COLO829 (cell line): ENCODE measurements around the gene PRPF6.
A peak's percentile ranks its signal among the peaks of the same experiment; 100 is the strongest.

Experiments
- DNase-seq: peaks from one replicate; pipeline ENCODE4 v3.0.0; 2012; ENCODE audit warnings: low spot score

The PRPF6 gene

DNA sequence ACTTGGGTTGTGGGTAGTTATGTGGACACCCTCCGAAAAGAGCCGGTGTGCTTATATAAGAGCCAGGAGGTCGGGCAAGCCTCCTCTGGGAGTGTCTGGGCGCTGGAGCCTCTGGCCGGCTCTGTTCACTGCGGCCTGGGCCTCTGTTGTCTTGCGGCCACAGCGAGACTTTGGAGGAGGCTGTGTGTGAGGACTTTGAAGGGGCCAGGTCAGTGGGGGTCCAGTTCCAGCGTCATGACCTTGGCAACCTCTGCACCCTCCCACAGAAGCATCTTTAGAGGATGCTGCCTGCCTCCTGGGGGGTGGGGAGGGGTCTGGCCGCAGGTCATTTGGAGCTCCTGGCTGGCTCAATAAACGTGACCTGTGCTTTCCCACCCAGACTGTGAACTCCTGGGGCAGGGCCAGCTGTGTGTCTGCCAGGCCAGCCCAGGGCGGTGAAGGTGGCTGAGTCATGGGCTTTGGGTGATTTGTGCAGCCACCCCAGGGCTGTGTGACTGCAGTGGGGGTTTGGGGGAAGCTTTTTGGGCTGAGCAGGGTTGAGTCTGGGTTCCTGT is 83.3 kb downstream of the PRPF6 start:
- no peak for DNase-seq

DNA sequence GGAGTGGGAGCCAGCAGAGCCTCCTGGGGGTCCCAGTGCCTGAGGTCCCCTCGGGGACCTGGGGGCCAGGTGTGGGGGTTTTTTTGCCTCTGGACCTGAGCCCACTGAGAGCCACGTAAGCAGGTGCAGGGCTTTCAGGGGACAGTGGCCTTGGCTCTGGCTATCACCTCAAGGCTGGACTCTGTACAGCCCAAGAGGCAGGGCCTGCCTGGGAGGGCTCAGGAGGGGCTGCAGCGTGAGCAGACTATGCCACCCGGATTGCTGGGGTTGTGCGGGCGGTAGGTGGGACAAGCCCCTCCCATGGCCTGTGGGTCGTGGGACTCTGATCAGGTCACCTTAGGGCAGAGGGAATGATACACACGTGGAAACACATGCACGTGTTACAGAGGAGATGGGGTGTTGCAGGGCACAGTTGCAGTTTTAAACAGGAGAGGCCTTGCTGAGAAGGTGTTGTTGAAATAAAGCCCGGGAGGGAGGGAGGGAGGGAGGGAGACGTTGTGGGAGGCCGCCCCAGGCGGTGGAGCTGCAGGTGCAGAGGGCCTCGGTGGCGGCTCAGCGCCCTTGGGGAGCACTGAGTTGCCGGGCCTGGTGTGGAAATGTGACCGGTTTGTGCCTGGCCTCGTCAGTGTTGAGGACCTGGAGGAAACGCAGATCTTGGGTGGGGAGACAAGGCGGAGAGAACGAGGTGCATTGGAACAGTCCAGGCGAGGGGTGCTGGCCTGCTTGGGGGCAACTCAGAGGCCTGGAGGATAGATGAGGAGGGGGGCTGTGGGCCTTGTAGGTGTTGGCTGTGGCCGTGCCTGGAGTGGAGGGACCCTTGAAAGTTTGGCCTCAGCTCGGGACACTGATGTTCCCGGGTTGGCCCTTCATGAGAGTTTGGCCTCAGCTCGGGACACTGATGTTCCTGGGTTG is 84.4 kb downstream of the PRPF6 start:
- no peak for DNase-seq

DNA sequence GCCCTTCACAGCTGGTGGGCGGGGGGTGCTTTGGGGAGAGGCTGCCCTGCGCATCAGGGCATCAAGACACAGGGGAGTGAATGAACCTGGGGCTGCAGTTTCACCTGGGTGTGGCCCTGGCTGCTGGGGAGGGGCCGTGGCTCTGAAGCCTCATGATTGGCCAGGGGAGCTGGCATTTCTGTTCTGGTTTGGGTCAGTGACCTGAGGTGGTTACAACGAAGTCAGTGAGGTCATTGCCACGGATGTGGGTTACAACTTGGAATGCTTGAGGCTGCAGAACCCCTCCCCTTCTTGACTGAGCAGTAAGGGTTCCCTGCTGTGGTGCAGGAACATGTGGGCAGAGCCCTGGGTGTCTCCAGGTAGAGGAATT is 85.0 kb downstream of the PRPF6 start:
- DNase-seq: no peak

DNA sequence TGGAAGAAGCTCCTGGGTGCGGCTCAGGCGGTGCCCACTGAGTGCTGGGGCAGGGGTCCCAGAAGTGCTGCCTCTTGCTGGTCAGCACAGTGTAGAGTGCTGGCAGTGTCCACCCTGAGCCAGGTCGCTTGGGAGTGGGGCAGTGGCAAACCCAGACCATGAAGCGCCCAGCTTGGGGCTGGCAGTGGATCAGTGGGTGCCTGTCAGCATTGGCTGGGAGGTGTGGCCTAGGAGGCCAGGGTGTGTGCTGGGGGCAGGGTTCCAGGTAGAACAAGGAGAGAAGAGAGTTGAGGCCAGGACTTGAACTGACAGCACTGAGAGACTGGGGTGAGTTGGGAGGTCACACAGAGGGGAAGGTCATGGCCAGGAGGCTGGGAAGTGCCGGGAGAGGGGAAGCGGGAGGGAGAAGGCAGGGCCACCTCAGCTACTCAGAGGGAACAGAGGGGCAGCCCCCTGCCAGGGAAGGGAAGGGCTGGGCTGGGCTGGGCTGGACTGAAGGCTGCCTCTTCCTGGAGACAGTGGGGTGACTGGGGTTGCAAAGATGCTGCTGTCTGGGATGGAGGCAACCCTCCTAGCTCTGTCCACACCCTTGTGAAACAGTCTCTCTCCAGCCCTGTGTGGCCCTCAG is 86.2 kb downstream of the PRPF6 start:
- no peak for DNase-seq

DNA sequence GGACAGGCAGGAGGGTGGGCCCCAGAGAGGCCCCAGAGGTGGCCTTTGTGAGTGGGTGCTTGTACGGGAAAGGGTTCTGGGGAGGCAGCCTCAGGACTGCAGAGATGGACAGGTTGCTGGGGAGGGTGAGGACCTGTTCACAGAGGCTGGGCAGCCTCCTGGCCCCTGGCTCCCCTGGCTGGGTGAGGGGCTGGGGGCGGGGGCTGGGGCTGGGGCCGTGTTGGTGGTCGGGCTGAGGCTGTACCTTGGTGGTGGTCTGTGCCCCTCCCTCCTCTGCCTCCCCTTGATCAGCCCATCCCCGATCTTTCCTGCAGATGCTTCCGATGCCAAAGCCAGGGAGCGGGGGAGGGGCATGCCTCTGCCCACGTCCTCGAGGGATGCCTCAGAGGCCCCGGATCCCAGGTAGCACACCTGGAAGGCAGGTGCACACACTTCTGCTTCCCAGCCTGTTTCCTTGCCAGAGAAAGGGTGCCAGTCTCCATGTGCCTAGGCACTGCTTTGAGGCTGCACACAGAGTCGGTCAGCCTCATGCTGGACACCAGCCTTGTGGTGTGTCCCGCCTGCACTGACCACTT is 86.9 kb downstream of the PRPF6 start:
- DNase-seq: no peak

DNA sequence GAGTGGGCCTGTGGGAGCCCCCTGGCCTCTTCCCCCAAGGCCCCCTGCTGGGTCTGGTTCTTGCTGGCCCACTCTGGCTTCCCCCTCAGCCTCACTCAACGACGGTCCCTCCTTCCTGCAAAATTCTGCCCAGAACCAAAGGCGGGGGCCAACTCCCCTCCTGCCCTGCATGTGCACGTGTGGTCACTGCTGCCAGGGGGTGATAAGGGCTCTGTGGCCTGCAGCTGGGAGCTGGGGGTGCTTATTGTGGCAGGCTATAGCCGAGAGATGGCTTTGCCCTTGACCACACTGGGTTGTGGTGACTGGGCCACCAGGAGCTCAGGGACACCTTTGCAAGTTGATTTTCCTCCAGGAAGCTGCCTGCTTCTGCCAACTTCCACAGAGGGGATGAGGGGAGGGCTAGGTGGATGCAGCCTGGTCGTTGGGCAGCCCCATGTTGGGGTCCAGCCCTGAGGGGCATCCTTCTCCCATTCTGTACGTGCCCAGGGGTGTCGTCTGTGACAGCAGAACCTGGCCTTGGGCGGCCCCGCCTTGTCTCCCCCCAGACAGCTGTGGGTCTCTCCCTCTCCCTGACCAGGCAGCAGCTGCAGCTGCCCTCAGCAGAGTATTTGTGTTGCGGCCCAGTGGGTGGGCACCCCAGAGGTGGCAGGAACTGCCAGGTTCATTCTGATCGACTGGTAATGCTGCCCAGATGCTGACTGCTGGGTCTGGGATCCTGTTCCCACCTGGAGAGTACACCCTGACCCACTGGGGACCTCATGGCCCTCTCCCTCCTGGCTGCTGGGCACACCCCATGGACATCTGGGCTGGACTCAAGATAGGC is 87.7 kb downstream of the PRPF6 start:
- DNase-seq: no peak

DNA sequence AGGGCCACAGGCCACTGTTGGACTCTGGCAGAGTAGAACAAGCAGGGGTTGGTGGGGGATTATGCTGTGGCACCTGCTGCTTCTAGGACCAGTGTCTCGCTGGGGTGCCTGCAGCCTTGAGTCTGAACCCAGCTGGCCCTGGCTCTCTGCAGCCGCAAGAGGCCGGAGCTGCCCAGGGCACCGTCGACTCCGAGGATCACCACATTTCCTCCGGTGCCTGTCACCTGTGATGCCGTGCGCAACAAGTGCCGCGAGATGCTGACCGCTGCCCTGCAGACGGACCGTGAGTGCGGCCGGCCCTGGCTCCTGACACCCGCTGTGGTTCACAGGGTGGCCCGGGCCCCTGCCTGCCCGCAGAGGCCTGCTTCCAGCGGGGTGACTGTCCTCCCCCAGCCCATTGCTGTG is 88.3 kb downstream of the PRPF6 start:
- DNase-seq: no peak

DNA sequence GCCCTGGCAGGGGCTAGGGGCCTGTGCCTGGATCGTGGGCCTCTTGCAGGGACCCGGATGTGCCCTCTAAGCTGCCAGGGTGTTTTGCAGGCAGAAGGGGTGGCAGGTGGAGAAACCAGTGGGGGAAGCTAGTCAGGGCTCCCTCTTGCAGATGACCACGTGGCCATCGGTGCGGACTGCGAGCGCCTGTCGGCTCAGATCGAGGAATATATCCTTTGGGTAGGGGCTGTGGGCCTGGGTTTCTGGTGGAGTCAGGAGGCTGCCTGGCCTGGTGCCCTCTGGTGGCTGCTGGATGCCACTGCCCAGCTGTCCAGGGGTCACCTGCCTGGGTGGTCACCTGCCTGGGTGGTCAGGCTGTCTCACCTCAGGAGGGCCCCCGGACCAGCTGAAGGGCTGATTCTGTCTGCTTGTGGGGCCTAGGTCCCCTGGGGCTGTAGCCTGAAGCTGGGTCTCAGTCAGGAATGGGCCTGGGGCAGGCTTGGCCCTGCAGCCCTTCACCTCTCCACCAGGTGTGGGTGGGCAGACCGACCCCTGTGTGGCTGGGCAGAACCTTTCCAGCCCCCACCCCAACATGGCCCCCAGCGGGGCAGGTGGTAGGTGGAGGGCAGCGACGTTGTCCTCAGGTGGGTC is 88.8 kb downstream of the PRPF6 start:
- DNase-seq: peak; percentile 53

DNA sequence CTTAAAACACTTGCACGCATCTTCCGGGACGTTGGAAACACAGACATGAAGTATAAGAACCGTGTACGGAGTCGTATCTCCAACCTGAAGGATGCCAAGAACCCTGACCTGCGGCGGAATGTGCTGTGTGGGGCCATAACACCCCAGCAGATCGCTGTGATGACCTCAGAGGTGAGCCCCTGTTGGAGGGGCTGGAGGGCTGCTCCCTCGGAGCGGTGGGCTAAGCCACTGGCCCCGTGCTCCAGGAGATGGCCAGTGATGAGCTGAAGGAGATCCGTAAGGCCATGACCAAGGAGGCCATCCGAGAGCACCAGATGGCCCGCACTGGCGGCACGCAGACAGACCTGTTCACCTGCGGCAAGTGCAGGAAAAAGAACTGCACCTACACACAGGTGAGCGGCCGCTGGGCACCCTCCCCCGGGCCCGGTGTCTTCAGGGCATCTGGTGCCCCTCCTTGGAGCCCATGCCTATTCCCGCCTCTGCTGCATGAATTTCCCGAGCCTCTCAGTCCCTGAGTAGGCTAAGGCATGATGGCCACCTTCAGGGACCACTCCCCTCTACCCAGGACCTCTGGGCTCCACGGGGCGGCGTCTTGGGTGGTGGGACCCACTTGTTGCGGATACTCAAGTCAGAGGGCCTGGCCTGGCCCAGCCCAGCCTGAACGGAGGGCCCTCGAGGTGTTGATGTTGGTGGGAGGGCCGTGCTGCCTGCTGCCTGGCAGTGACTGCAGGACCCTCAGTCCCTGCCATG is 89.5 kb downstream of the PRPF6 start:
- no peak for DNase-seq

DNA sequence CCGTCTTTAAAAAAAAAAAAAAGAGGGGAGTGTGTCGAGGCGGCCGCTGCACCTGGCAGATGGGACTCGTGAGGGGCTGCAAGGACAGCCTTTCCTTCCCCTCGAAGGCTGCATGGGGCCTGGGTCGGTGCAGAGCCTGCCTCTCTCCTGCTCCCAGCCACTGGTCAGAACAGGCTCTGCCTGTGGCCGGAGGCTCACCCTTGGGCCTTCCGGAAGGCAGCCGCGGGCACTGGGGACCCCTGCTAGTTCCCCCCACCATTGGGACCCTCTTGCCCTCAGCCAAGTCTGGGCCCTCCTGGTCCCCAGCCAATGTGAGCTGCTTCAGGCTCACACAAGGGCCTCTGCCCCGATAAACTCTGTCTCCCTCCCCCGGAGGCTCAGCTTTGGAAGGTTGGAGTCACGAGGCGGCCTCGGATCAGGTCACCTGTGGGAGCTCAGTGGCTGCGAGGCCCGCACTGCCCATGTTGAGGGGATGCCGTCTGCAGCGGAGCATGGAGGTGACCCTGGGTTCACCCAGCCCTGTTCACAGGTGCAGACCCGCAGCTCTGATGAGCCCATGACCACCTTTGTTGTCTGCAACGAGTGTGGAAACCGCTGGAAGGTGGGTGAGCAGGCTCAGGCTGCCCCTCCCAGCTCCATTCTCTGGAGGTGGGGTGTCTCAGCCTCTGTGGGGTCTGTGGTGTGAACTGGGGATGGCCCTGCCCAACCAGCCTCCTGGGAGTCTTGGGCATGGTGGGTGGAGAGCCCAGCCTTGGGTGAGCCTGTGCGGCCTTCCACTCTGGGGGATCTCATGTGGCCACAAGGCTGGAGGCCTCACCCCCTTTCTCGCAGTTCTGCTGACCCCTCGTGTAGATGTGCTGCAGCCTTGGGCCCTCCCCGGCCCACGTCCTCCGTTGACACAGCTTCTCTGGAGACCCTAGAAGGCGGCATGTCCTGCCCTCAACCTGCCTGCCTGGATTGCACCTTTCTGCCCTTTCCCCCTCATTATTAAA is 90.7 kb downstream of the PRPF6 start:
- DNase-seq: no peak

DNA sequence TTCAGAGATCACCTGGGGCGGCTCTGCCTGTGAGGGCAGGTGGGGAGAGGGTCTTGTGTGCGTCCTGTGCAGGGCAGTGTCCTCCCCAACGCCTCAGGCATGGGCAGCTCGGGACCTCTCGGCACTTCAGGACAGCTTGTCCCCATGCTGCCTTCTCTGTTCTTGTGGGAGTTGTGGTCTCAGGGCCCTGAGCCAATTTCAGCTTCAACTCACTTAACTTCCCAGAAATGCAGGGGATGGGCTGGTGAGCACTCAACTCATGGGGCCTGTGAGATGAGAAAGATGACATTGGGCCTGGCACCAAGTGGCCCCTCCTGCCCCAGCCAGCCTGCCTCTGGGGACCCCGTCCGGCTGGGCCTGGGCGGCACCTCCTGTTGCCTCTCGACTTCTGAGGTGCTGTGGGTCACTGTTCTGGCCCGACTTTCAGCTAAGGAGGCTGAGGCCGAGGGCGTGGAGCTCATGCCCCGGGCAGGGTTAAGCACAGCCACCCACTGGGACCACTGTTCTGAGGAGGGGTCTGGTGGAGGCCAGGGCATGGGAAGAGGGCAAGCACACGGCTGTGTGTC is 91.6 kb downstream of the PRPF6 start:
- no peak for DNase-seq

DNA sequence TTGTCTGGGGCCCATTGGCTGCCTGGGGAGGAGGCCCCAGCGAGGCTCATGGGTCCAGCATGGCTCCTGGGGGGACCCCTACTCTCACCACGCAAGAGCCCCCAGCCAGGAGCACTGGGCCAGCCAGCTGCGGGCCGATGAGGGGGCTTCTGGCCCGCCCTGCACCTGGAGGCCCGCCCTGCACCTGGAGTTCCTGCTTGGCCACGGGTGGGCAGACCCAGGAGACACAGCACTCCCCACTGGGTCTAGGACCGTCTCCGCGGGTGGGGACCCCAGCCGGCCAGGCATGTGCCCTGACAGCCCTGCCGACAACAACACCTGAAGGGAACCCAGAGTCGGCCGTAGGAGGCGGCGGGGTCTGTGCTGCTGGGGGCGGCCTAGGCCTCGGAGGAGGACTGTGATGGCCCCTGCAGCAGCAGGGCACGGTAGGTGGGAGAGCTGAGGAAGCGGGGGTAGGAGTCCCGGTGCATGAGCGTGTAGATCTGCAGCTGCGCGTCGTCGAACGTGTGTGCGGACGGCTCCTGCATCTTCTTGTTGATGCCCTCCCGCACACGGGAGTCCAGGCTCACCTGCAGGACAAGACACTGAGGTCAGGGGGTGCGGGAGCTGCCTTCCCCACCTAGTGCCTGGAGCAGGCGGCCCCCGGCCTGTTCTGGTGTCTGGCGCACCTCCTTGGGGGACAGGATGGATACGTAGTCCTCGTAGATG is 92.7 kb downstream of the PRPF6 start:
- DNase-seq: no peak

DNA sequence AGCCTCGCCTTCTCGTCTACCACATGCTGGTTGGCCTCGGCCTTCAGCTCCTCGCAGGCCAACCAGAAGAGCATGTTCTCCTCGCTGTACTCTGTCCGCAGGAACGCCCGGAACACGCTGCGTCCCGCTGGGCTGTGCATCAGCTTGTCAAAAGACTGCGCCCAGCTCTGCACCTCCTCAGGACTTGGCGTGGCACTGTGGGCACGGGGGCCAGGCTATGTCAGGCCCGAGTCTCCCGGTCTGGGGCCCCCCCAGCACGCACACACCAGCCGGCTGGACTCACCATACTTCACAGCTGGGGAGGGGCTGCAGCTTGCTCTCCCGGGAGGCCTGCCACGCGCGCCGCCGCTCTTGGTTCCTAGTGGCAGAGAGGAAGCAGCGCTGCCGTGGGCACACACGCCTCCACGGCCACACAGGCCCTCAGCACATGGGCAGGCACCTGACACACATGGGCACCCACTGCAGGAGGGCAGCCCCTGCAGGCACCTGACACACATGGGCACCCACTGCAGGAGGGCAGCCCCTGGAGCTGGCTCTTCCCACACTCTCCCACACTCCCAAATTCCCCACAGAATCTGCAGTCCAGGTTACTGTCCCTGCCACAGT is 93.4 kb downstream of the PRPF6 start:
- no peak for DNase-seq

DNA sequence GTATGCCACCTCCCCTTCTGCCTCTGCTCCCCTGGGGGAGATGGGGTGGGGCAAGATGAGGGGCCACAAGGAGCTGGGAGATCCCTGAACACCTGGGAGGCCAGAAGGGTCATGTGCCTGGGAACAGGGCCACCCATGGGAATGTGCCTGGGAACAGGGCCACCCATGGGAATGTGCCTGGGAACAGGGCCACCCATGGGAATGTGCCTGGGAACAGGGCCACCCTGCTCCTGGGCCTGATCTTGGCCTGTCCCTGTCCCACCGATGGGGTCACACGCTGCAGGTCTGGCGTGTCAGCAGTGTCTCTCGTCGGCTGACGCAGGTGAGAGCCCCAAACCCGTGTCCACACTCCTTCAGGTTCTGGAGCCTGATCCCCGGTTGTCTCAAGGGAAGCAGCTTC is 94.0 kb downstream of the PRPF6 start:
- DNase-seq: no peak

DNA sequence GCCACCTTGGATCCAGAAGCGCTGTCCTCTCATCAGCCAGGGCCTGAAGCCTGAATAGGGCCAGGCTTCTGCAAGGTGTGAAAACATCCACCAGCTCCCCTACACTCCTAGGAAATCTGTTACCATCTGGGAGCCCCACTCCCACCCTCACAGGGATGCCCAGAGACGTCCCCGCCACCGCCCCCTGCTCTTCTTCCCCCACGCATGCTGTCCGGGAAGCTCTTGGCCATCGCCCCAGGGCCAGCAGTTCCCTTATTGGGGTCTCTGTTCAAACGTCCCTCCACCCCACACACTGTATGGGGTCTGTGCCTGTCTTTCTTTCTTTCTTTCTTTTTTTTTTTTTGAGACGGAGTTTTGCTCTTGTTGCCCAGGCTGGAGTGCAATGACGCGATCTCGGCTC is 94.6 kb downstream of the PRPF6 start:
- DNase-seq: no peak

DNA sequence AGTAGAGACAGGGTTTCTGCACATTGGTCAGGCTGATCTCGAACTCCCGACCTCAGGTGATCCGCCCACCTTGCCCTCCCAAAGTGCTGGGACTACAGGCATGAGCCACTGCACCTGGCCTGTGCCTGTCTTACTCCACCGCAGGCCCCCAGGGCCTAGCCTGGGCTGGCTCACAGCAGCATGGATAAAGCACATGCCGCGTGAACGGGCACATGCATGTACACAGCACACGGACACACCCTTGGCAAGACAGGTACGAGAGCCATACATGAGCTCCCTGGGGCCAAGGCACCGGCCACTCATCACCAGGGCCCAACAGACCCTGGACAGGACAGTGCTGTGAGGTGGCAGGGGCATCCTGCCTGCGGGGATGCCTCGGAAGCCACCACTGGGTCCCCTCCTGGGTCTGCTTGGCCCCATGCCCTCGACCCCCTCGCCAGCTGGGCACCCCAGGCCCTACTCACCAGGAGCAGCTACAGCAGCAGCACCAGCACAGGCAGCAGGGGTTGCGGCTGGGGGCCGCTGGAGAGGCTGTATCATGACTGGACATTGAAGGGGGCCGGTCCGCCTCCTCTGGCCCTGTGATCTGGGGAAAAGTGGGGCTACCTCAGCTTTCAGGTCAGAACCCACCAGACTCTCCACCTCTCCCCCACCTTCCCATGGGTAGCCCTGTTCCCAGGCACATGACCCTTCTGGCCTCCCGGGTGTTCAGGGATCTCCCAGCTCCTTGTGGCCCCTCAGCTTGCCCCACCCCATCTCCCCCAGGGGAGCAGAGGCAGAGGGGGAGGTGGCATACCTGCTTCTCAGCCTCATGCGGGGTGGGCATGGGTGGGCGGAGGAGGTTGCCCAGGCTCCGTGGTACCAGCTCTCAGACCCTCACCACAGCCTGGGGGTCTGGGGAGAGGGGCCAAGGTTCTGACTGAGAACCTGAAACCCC is 95.4 kb downstream of the PRPF6 start:
- DNase-seq: no peak

DNA sequence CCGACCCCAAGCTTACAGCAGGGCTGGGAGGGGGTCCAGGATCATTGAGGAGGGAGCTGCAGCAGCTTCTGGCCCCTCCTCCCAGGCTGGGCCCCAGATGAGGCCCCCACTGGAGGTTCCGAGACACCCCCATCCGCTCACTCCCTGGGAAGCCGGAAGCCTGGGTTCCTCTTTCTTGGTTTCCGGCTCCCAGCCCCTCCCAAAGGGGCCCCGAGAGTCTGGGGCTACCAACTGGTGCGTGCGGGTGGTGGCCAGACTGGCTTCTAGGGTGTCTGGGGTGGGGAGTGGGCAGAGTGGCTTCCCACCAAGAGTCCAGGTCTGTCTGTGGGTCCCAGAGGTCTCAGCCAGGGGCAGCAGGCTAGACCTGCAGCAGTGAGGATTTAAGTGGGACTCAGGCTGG is 96.2 kb downstream of the PRPF6 start:
- DNase-seq: no peak
